SK-N-SH treated with all-trans-retinoic acid at 6 μM for 48 hours (cell line): ENCODE data around the gene EHD1.

Experiments
- ATAC-seq: fragments of 200-7000 bp; cut with Tn5 transposase; 3 replicates; pipeline ENCODE4 v1.9.1; 2020; ENCODE audit warnings: mild to moderate bottlenecking, moderate library complexity
- ARNTL ChIP-seq: fragments of 450-650 bp; formaldehyde crosslinking; IDR thresholded peaks from 2 replicates; pipeline ENCODE4 v1.5.0; 2020; ENCODE audit warnings: low read depth, mild to moderate bottlenecking, moderate library complexity, borderline replicate concordance
- BACH2 ChIP-seq: fragments of 250-450 bp; sonication (Bioruptor Pico); IDR thresholded peaks from 2 replicates; pipeline ENCODE4 v1.9.0; 2021; ENCODE audit warnings: mild to moderate bottlenecking, borderline replicate concordance
- CSDC2 ChIP-seq: fragments of 250-450 bp; sonication (Bioruptor Pico); IDR thresholded peaks from 2 replicates; pipeline ENCODE4 v1.5.0; 2020; ENCODE audit warnings: mild to moderate bottlenecking, moderate library complexity
- CSRNP3 ChIP-seq: fragments of 250-450 bp; sonication (Bioruptor Pico); IDR thresholded peaks from 2 replicates; pipeline ENCODE4 v1.5.1; 2021; ENCODE audit warnings: mild to moderate bottlenecking, moderate library complexity
- ESRRG ChIP-seq: fragments of 250-450 bp; sonication (Bioruptor Pico); IDR thresholded peaks from 2 replicates; pipeline ENCODE4 v1.6.1; 2021; ENCODE audit warnings: mild to moderate bottlenecking
- GLIS3 ChIP-seq: fragments of 250-450 bp; sonication (Bioruptor Pico); IDR thresholded peaks from 2 replicates; pipeline ENCODE4 v1.5.0; 2020; ENCODE audit warnings: mild to moderate bottlenecking, moderate library complexity
- ISL1 ChIP-seq: fragments of 250-450 bp; sonication (Bioruptor Pico); IDR thresholded peaks from 2 replicates; pipeline ENCODE4 v2.1.2; 2022; ENCODE audit warnings: mild to moderate bottlenecking, moderate library complexity
- OSR1 ChIP-seq: fragments of 250-450 bp; sonication (Bioruptor Pico); IDR thresholded peaks from 2 replicates; pipeline ENCODE4 v1.8.0; 2022; ENCODE audit warnings: moderate library complexity, mild to moderate bottlenecking, inconsistent platforms
- PATZ1 ChIP-seq: fragments of 250-450 bp; sonication (Bioruptor Pico); IDR thresholded peaks from 2 replicates; pipeline ENCODE4 v1.8.0; 2020; ENCODE audit warnings: mild to moderate bottlenecking, moderate library complexity, borderline replicate concordance
- POU6F1 ChIP-seq: fragments of 250-450 bp; sonication (Bioruptor Pico); IDR thresholded peaks from 2 replicates; pipeline ENCODE4 v1.8.0; 2021; ENCODE audit warnings: low read depth, mild to moderate bottlenecking, moderate library complexity, borderline replicate concordance
- PPARA ChIP-seq: fragments of 250-450 bp; sonication (Bioruptor Pico); IDR thresholded peaks from 2 replicates; pipeline ENCODE4 v1.5.0; 2020; ENCODE audit warnings: mild to moderate bottlenecking, borderline replicate concordance
- RARB ChIP-seq: fragments of 250-450 bp; sonication (Bioruptor Pico); IDR thresholded peaks from 2 replicates; pipeline ENCODE4 v1.8.0; 2021; ENCODE audit warnings: mild to moderate bottlenecking, moderate library complexity
- SNAI2 ChIP-seq: fragments of 250-450 bp; sonication (Bioruptor Pico); IDR thresholded peaks from 2 replicates; pipeline ENCODE4 v1.5.0; 2020; ENCODE audit warnings: mild to moderate bottlenecking, moderate library complexity
- TCF4 ChIP-seq: fragments of 250-450 bp; sonication (Bioruptor Pico); IDR thresholded peaks from 2 replicates; pipeline ENCODE4 v1.8.0; 2021; ENCODE audit warnings: mild to moderate bottlenecking, moderate library complexity, borderline replicate concordance
- TOX ChIP-seq: fragments of 250-450 bp; sonication (Bioruptor Pico); IDR thresholded peaks from 2 replicates; pipeline ENCODE4 v1.8.0; 2021; ENCODE audit warnings: mild to moderate bottlenecking, moderate library complexity, borderline replicate concordance
- TSHZ2 ChIP-seq: fragments of 250-450 bp; sonication (Bioruptor Pico); IDR thresholded peaks from 2 replicates; pipeline ENCODE4 v1.5.0; 2020; ENCODE audit warnings: mild to moderate bottlenecking, moderate library complexity
- ZFP3 ChIP-seq: fragments of 250-450 bp; sonication (Bioruptor Pico); IDR thresholded peaks from 2 replicates; pipeline ENCODE4 v1.5.0; 2020; ENCODE audit warnings: mild to moderate bottlenecking, moderate library complexity
- ZFP30 ChIP-seq: fragments of 450-650 bp; formaldehyde crosslinking; IDR thresholded peaks from 2 replicates; pipeline ENCODE4 v1.5.0; 2022; ENCODE audit warnings: mild to moderate bottlenecking, moderate library complexity
- ZNF565 ChIP-seq: fragments of 450-650 bp; formaldehyde crosslinking; conservative IDR thresholded peaks from 2 replicates; pipeline ENCODE4 v1.5.0; 2020; ENCODE audit warnings: low read depth, mild to moderate bottlenecking, moderate library complexity
- ZNF70 ChIP-seq: fragments of 450-650 bp; formaldehyde crosslinking; IDR thresholded peaks from 2 replicates; pipeline ENCODE4 v1.5.0; 2020; ENCODE audit warnings: mild to moderate bottlenecking, moderate library complexity
- ZNF8 ChIP-seq: fragments of 450-650 bp; formaldehyde crosslinking; IDR thresholded peaks from 2 replicates; pipeline ENCODE4 v1.5.0; 2020; ENCODE audit warnings: mild to moderate bottlenecking, moderate library complexity

Gene EHD1

GRCh38 chr11:64870893-64871466 is 7.4 kb downstream of the EHD1 start:
- ATAC-seq = no peak

GRCh38 chr11:64870176-64870892 is 8.1 kb downstream of the EHD1 start:
- ATAC-seq = peak; percentile 27
- no peak for TF ChIP-seq ZNF565 (CRISPR knock-in tag)
- no peak for TF ChIP-seq ZNF70 (CRISPR knock-in tag)
- TF ChIP-seq ZNF8 (CRISPR knock-in tag) = no peak
- TF ChIP-seq POU6F1 (CRISPR knock-in tag) = no peak
- no peak for TF ChIP-seq TOX (CRISPR knock-in tag)
- TF ChIP-seq OSR1 = no peak
- no peak for TF ChIP-seq CSRNP3
- TF ChIP-seq CSDC2 (CRISPR knock-in tag) = no peak
- TF ChIP-seq ARNTL (CRISPR knock-in tag) = no peak
- TF ChIP-seq RARB (CRISPR knock-in tag) = no peak
- no peak for TF ChIP-seq BACH2 (CRISPR knock-in tag)
- TF ChIP-seq ZFP30 = no peak
- TF ChIP-seq ISL1 (CRISPR knock-in tag) = no peak
- TF ChIP-seq GLIS3 = no peak
- TF ChIP-seq TCF4 (CRISPR knock-in tag) = no peak
- TF ChIP-seq PPARA = no peak

More at GRCh38 chr11:64870893-64871466, 7.4 kb downstream of the EHD1 start:
- TF ChIP-seq ZNF8 (CRISPR knock-in tag) = no peak
- no peak for TF ChIP-seq POU6F1 (CRISPR knock-in tag)
- TF ChIP-seq SNAI2 (CRISPR knock-in tag) = no peak
- TF ChIP-seq ZFP3 (CRISPR knock-in tag) = no peak
- TF ChIP-seq RARB (CRISPR knock-in tag) = no peak
- TF ChIP-seq ZNF565 (CRISPR knock-in tag) = no peak
- TF ChIP-seq BACH2 (CRISPR knock-in tag) = no peak
- no peak for TF ChIP-seq ESRRG (CRISPR knock-in tag)
- no peak for TF ChIP-seq ZNF70 (CRISPR knock-in tag)
- TF ChIP-seq PATZ1 (CRISPR knock-in tag) = no peak
- TF ChIP-seq TSHZ2 (CRISPR knock-in tag) = no peak
